ENCODE results near the gene NVL. TPM values are rescaled to one million over a fixed set of nuclear protein-coding genes. Genes with fewer than 3 reads are reported as not detected.
A peak's percentile ranks its signal among the peaks of the same experiment; 100 is the strongest.

NVL gene
- total and polyA plus RNA-seq, 2 donors (not counting 1 experiment from before 2014, with no cell fraction given) = 20.5 to 27.6 TPM

DNA sequence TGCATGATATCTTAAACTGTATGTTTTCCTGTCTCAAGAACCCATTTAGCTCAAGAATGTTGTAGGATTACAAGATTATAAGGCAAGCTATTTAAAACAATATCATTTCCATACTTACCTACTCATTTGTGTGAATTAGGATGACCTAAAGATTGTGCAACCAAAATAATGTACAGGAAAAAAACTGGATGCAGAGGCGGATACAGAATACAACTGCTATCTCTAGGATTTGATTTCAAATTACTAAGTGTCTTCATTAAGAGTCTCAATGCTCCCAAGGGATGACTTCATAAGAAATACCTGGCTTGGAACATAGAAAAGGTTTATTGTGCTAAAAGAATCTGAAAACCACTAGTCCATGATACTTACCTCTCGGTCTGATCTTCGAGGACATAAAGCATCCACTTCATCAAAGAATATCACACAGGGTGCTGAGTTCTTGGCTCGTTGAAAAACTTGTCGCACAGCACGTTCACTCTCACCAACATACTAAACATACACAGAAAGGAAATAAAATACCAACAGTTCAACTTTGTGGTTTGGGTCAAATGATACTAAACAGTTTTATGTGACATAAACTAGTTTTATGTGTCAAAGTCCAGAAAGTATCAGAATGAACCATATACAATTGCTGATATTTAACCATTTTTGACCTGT lies 54.9 kb downstream of the NVL start:
- Histone ChIP-seq H3K27me3 (ENCODE audit: control insufficient read depth, insufficient read depth, low read length) (no peaks in the 10 kb centered on the region), H3K9ac (ENCODE audit: insufficient read depth, low read length) (no peak overlapping the region), H3K9me3 (ENCODE audit: control insufficient read depth, insufficient read depth, low read depth, low read length) (no peaks in the 10 kb centered on the region), H4K20me1 (ENCODE audit: control insufficient read depth, extremely low read depth, insufficient read depth, low read length) (no peaks in the 10 kb centered on the region), H3K4me2 (ENCODE audit: extremely low read depth, insufficient read depth, low read length) (no peak overlapping the region), H3K36me3 (ENCODE audit: control insufficient read depth, insufficient read depth, low read length) (no peaks in the 10 kb centered on the region), H3K4me3 (replicated peaks in 1 of 4; ENCODE audit: control extremely low read depth in 1 of 4, insufficient read depth in 1 of 4, low read depth in 3 of 4, low read length in 4 of 4) (no peak overlapping the region), H3K4me1 (ENCODE audit: control insufficient read depth, extremely low read depth, insufficient read depth, low read length) (no peaks in the 10 kb centered on the region), H3K27ac (ENCODE audit: insufficient read depth, low read length) (no peak overlapping the region), H3K79me2 (ENCODE audit: control insufficient read depth, insufficient read depth, low read length) (no peaks in the 10 kb centered on the region), H2AFZ (ENCODE audit: low read length) (no peak overlapping the region)
- DNase-seq (ENCODE audit: low read depth in 2 of 2) = no peak
- no peak for TF ChIP-seq EZH2 (IDR thresholded peaks at IDR 0.05; ENCODE audit: low read length, missing control alignments)
- TF ChIP-seq, protein P1, sequence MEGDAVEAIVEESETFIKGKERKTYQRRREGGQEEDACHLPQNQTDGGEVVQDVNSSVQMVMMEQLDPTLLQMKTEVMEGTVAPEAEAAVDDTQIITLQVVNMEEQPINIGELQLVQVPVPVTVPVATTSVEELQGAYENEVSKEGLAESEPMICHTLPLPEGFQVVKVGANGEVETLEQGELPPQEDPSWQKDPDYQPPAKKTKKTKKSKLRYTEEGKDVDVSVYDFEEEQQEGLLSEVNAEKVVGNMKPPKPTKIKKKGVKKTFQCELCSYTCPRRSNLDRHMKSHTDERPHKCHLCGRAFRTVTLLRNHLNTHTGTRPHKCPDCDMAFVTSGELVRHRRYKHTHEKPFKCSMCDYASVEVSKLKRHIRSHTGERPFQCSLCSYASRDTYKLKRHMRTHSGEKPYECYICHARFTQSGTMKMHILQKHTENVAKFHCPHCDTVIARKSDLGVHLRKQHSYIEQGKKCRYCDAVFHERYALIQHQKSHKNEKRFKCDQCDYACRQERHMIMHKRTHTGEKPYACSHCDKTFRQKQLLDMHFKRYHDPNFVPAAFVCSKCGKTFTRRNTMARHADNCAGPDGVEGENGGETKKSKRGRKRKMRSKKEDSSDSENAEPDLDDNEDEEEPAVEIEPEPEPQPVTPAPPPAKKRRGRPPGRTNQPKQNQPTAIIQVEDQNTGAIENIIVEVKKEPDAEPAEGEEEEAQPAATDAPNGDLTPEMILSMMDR (conservative IDR thresholded peaks at IDR 0.05 in 1 of 2, IDR thresholded peaks at IDR 0.05 in 1 of 2; ENCODE audit: low read depth in 1 of 2, low read length in 2 of 2) = no peak

DNA sequence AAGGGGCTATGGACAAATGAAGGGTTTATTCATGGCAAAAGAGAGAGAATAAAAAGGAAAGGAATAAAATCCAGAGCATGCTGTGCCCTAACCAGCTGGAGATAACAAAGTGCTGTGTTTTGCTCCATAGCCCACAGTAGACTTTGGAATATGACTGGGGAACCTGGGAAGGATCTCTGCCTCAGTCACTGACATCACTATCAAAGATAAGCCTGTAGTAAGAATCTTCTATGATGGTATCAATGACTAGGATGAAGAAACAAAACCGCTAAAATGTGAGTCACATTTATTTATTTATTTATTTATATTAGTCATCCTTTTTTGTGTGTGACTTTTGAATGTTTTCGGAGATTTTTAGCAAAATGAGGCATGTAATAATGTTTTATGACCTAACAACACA lies 56.3 kb downstream of the NVL start:
- DNase-seq (ENCODE audit: low read depth in 2 of 2) = peak; percentile 77 to 83
- TF ChIP-seq, protein P1 (conservative IDR thresholded peaks at IDR 0.05 in 1 of 2, IDR thresholded peaks at IDR 0.05 in 1 of 2; ENCODE audit: low read depth in 1 of 2, low read length in 2 of 2) = no peak
- TF ChIP-seq EZH2 (IDR thresholded peaks at IDR 0.05; ENCODE audit: low read length, missing control alignments) = no peak
- Histone ChIP-seq H3K27me3 (ENCODE audit: control insufficient read depth, insufficient read depth, low read length) (no peaks in the 10 kb centered on the region), H4K20me1 (ENCODE audit: control insufficient read depth, extremely low read depth, insufficient read depth, low read length) (no peaks in the 10 kb centered on the region), H3K4me3 (replicated peaks in 1 of 4; ENCODE audit: control extremely low read depth in 1 of 4, insufficient read depth in 1 of 4, low read depth in 3 of 4, low read length in 4 of 4) (no peak overlapping the region), H3K79me2 (ENCODE audit: control insufficient read depth, insufficient read depth, low read length) (no peaks in the 10 kb centered on the region), H3K4me1 (ENCODE audit: control insufficient read depth, extremely low read depth, insufficient read depth, low read length) (no peaks in the 10 kb centered on the region), H3K4me2 (ENCODE audit: extremely low read depth, insufficient read depth, low read length) (no peak overlapping the region), H3K9me3 (ENCODE audit: control insufficient read depth, insufficient read depth, low read depth, low read length) (no peaks in the 10 kb centered on the region), H3K36me3 (ENCODE audit: control insufficient read depth, insufficient read depth, low read length) (no peaks in the 10 kb centered on the region), H3K27ac (ENCODE audit: insufficient read depth, low read length) (no peak overlapping the region), H2AFZ (ENCODE audit: low read length) (no peak overlapping the region), H3K9ac (ENCODE audit: insufficient read depth, low read length) (no peak overlapping the region)

DNA sequence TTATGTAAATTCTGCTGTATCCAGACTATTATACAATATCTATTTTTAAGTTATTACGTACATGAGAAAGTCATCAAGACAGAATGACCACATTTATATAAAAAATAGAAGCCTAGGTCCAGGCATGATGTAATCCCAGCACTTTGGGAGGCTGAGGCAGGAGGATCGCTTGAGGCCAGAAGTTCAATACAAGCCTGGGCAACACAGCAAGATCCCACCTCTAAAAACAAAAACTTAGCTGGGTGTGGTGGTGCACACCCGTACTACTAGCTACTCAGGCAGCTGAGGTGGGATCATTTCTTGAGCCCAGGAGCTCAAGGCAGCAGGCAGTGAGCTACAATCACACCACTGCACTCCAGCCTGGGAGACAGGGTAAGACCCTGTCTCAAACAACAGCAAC lies 58.9 kb downstream of the NVL start:
- Histone ChIP-seq H3K4me3 (replicated peaks in 1 of 4; ENCODE audit: control extremely low read depth in 1 of 4, insufficient read depth in 1 of 4, low read depth in 3 of 4, low read length in 4 of 4) (no peak overlapping the region), H3K9ac (ENCODE audit: insufficient read depth, low read length) (no peak overlapping the region), H3K36me3 (ENCODE audit: control insufficient read depth, insufficient read depth, low read length) (no peaks in the 10 kb centered on the region)

More for the DNA sequence above, 58.9 kb downstream of the NVL start:
- Histone ChIP-seq H3K9me3 (ENCODE audit: control insufficient read depth, insufficient read depth, low read depth, low read length) (no peaks in the 10 kb centered on the region), H3K4me2 (ENCODE audit: extremely low read depth, insufficient read depth, low read length) (no peak overlapping the region), H2AFZ (ENCODE audit: low read length) (no peak overlapping the region), H3K79me2 (ENCODE audit: control insufficient read depth, insufficient read depth, low read length) (no peaks in the 10 kb centered on the region), H3K27ac (ENCODE audit: insufficient read depth, low read length) (no peak overlapping the region), H3K27me3 (ENCODE audit: control insufficient read depth, insufficient read depth, low read length) (no peaks in the 10 kb centered on the region), H4K20me1 (ENCODE audit: control insufficient read depth, extremely low read depth, insufficient read depth, low read length) (no peaks in the 10 kb centered on the region), H3K4me1 (ENCODE audit: control insufficient read depth, extremely low read depth, insufficient read depth, low read length) (no peaks in the 10 kb centered on the region)
- TF ChIP-seq, protein P1 (conservative IDR thresholded peaks at IDR 0.05 in 1 of 2, IDR thresholded peaks at IDR 0.05 in 1 of 2; ENCODE audit: low read depth in 1 of 2, low read length in 2 of 2) = no peak
- TF ChIP-seq EZH2 (IDR thresholded peaks at IDR 0.05; ENCODE audit: low read length, missing control alignments) = no peak
- DNase-seq (ENCODE audit: low read depth in 2 of 2) = no peak
